Activated T-cell treated with anti-CD3 and anti-CD28 coated beads for 48 hours (primary cell): ENCODE measurements around the gene MET.
"Not testable (repeated sequence)": the region's sequence is repeated elsewhere in the genome, so short reads cannot be mapped to it uniquely, and the experiment has no call there.

Experiments used
- DNase-seq: peaks from one replicate; pipeline ENCODE4 v3.0.0-alpha.2; 2020; ENCODE audit warnings: low read depth

MET gene

DNA sequence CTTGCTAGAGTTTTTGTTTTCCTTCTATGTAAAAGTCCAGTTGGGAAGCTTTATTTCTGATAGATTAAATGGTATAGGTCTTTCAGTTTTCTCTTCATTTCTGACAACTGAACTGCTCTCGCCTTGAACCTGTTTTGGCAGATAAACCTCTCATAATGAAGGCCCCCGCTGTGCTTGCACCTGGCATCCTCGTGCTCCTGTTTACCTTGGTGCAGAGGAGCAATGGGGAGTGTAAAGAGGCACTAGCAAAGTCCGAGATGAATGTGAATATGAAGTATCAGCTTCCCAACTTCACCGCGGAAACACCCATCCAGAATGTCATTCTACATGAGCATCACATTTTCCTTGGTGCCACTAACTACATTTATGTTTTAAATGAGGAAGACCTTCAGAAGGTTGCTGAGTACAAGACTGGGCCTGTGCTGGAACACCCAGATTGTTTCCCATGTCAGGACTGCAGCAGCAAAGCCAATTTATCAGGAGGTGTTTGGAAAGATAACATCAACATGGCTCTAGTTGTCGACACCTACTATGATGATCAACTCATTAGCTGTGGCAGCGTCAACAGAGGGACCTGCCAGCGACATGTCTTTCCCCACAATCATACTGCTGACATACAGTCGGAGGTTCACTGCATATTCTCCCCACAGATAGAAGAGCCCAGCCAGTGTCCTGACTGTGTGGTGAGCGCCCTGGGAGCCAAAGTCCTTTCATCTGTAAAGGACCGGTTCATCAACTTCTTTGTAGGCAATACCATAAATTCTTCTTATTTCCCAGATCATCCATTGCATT is 27.1 kb downstream of the MET start:
- DNase-seq: no peak

- no peak for DNase-seq
Observed at GRCh38 chr7:116699722-116700120, 27.7 kb downstream of the MET start.

GRCh38 chr7:116702046-116702785 is 30.2 kb downstream of the MET start:
- no peak for DNase-seq

DNA sequence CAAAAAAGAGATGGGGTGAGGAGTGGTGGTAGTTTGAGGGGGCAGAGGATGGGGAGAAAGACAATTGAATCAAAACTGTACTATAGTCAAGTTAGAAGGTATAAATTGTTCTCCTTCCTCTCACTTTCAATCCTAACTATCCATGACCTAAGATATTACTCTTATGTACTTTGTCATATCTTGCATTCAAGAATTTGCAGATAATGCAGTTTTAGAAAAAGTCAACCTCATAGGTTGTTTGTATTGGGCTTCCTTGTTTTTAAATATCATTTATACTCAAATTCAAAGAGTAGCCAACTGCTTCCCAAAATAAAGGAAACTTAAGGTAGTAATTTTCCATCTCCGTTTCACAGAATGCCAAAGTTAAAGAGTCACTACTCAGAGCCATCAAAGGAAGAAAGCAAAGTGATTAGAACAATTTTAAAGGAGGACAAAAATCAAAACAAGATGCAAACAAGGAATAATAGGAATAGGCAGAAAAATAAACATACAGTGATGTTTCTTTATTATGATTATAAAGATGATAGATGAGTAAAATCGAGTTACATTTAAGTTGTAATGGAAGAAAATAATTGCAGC is 32.7 kb downstream of the MET start:
- DNase-seq: no peak

GRCh38 chr7:116705419-116705818 is 33.4 kb downstream of the MET start:
- no peak for DNase-seq

DNA sequence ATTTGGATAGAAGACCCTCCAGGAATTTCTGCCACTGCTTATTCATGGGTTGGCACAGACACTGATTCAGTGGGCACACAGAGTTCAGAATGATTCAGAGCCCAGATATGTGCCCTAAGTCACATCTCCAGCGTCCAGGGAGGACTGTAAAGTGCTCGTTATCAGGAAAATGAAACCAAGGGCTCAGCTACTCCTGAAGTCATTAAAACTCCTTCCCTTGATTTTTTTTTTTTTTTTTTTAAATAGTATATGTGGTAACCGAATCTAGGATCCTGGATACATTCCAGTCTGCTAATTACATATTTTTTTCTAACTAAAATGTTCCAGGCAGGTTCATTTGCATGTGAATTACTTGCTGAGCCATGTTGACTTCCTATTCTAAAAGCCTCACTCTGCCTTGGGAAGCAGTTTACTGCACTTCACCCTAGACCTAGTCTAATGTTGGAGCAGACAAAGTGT is 34.7 kb downstream of the MET start:
- DNase-seq: no peak

DNA sequence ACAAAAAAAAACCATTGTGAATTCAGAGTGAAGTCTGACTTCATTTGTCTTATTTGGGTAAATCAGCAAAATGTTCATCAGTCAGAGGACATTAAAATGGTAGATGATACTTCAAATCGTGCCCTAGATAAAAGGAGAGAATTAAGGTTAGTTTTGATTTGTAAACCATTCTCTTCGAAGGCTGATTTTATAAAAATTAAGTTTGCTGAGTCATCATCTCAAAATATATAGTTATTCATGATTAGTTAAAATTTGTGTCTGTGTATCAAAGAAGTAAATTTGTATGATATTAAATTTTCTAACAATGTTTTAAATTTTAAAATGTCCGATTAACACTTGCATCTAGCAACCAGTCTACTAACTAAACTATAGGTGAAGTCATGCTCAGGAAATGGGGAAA is 35.3 kb downstream of the MET start:
- no peak for DNase-seq

GRCh38 chr7:116708248-116708647 is 36.3 kb downstream of the MET start:
- DNase-seq: no peak

DNA sequence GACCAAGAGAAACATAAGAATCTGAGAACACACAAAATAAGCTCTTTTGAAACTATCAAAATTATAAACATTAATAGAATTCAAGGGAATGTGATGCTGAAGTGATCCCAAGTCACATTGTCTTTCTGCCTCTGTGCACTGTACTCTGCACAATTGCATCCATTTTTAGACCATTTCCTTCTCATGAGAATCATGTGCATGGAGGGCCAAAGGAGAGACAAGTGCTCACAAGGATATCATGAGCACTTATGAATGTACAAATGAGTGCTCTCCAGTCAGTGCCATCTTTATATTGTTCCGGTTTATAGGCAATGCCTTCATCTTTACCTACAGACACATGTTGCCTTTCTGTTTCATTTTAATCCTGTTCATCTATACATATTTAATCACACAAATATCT is 36.9 kb downstream of the MET start:
- no peak for DNase-seq

DNA sequence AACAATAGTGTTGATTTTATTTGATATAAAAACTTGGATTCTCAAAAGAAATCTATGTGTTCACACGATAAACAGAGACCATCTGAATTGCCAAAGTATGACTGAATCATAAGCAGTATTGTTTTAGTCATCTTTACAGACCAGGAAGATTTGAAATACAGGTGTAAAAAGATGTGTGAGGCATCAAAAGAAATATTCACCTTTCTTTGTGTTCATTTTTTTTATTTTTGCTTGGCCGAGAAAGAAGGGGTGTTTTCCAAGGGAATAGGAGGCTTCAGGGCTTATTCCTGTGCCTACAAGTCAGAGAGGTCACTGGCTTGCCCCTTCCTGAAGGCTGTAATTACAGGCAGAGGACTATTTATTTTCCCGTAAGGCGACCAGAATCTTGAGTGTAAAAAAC is 37.3 kb downstream of the MET start:
- DNase-seq: no peak

DNA sequence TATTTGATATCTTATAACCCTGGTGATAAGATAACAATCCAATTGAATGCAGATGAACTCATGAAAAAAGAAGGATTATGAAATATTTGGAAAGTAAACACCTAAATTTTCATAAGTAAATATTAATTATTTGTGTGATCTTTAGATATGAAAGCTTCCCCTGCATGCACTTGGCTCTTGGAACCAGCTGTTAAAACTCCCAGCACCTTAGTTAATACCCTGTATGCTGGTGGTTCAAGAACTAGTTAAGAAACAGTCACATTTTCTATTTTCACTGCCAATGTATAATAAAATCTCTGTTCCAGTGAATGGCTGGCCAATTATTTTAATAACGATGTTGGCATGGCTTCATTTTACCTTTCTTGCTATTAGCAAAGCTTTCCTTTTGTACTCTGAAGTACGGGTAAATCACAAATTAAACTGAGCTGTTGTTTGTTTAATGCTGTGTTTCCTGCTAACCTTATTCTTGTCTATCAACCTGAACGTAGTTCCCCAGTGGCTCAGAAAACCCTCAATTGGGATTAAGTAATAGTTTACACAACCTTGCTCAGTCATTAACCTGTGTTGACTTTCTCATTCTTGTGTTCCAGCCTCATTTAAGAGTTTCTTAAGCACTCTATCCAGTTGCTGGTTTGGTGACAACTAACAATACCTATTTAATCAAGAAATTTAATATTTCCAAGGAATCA is 38.9 kb downstream of the MET start:
- DNase-seq: no peak

- no peak for DNase-seq
Observed at GRCh38 chr7:116711790-116712189, 39.8 kb downstream of the MET start.

GRCh38 chr7:116713500-116713899 is 41.5 kb downstream of the MET start:
- DNase-seq: no peak

- no peak for DNase-seq
Observed at GRCh38 chr7:116713918-116714317, 41.9 kb downstream of the MET start.

DNA sequence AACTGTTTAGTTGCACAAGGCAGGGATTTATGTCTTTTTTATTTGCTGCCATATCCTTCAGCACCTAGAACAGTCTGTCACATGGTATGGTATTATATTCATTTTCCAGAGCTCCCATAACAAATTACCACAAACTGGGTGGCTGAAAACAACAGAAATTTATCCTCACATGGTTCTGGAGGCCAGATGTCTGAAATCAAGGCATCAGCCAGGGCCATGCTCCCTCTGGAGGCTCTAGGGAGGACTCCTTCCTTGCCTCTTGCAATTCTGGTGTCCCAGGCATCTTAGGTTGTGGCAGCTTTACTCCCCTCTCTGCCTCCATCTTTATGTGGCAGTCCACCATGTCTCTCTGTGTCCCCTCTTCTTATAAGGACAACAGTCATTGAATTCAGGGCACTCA is 43.1 kb downstream of the MET start:
- no peak for DNase-seq

- no peak for DNase-seq
Observed at GRCh38 chr7:116717137-116717536, 45.1 kb downstream of the MET start.

DNA sequence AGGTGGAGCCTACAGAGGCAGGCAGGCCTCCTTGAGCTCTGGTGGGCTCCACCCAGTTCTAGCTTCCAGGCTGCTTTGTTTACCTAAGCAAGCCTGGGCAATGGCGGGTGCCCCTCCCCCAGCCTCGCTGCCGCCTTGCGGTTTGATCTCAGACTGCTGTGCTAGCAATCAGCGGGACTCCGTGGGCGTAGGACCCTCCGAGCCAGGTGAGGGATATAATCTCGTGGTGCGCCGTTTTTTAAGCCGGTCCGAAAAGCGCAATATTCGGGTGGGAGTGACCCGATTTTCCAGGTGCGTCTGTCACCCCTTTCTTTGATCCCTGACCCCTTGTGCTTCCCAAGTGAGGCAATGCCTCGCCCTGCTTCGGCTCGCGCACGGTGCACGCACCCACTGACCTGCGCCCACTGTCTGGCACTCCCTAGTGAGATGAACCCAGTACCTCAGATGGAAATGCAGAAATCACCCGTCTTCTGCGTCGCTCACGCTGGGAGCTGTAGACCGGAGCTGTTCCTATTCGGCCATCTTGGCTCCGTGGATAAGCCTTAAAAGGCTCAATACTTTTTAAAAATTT is 52.0 kb downstream of the MET start:
- not testable (repeated sequence) for DNase-seq

DNA sequence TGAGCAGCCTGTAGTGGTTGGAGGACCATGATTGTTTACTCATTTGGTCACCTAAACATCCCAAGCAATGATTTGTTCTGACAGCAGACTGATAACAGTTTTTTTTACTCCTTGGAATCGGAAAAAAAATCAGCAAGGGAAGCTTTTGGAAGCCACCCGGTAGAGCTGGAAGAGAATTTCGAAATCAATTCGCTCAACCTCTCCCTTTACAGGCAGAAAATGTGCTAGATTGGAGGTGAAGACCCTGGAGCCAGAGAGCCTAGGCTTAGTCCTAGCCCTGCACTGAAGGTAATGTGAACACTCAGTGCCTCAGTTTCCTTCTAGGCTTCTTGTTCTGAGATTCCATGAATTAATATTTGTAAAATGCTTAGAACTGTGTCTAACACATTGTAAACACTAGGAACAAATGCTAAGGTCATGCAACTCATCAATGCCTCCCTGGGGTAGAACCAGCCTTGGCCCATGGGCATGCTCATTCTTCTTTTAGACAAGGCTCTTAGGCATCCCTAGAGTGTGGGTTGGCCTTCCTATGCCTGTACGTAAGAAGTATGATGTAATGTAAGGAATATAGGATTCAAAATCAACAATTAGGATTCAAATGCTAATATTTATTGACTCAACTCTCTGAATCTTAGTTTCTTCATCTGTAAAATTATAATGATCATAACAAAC is 52.7 kb downstream of the MET start:
- DNase-seq: no peak

DNA sequence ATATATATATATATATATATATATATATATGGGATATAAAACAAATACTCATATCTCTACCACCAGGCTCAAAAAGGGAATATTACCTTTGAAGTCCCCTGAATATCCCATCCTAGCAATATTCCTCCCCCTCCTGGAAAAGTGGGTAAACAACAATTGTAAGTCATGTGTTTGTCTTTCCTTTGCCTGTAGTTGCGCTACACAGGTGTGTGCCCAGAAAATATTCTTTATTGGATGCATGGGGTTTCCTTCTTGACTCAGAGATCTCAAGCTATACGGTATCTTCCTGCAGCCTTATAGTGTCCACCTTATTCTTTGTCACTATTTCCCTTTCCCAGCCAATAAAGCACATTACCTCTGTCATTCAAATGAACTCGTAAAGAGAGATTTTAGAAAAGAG is 54.2 kb downstream of the MET start:
- no peak for DNase-seq

- DNase-seq: no peak
Observed at GRCh38 chr7:116726713-116727431, 54.9 kb downstream of the MET start.

GRCh38 chr7:116727432-116728009 is 55.5 kb downstream of the MET start:
- no peak for DNase-seq
